GM19468 (cell line): ENCODE measurements around the gene TPPP2.
A peak's percentile ranks its signal among the peaks of the same experiment; 100 is the strongest.
"Not testable (repeated sequence)": the region's sequence is repeated elsewhere in the genome, so short reads cannot be mapped to it uniquely, and the experiment has no call there.

ENCODE experiments used
- ATAC-seq: cut with Tn5 transposase; IDR thresholded peaks from one replicate; pipeline ENCODE4 v1.9.1; 2021; ENCODE audit warnings: mild to moderate bottlenecking, moderate library complexity, moderate number of reproducible peaks; ENCODE audit not compliant: unreplicated experiment; ENCODE audit errors: extremely low read depth

Gene TPPP2

GRCh38 chr14:21029917-21030316, at the start of gene TPPP2:
TPPP2 (plus strand) TSS chr14:21030217; CDS start chr14:21030582, 365 bp downstream.
- no peak for ATAC-seq

- no peak for ATAC-seq
These were observed 49.1 kb upstream of the TPPP2 start for GRCh38 chr14:20980906-20981305.

GRCh38 chr14:20982646-20983369, 47.2 kb upstream of the TPPP2 start:
- ATAC-seq = no peak

- ATAC-seq = not testable (repeated sequence)
These were observed 44.4 kb upstream of the TPPP2 start for GRCh38 chr14:20985650-20986049.

GRCh38 chr14:20986811-20987210, 43.2 kb upstream of the TPPP2 start:
- no peak for ATAC-seq

- ATAC-seq = no peak
These were observed 41.1 kb upstream of the TPPP2 start for GRCh38 chr14:20988717-20989470.

GRCh38 chr14:20989471-20989786, 40.6 kb upstream of the TPPP2 start:
- ATAC-seq = no peak

- ATAC-seq = peak; percentile 92
These were observed 40.0 kb upstream of the TPPP2 start, which contains the start of gene METTL17 for GRCh38 chr14:20989787-20990600. METTL17 (plus strand) TSS chr14:20989980; CDS start chr14:20990003, 23 bp downstream.

- ATAC-seq = no peak
These were observed 33.5 kb upstream of the TPPP2 start for GRCh38 chr14:20996521-20996920.

- ATAC-seq = no peak
These were observed 32.9 kb upstream of the TPPP2 start for GRCh38 chr14:20997115-20997514.

GRCh38 chr14:20997564-20997963, 32.5 kb upstream of the TPPP2 start:
- ATAC-seq = no peak

DNA sequence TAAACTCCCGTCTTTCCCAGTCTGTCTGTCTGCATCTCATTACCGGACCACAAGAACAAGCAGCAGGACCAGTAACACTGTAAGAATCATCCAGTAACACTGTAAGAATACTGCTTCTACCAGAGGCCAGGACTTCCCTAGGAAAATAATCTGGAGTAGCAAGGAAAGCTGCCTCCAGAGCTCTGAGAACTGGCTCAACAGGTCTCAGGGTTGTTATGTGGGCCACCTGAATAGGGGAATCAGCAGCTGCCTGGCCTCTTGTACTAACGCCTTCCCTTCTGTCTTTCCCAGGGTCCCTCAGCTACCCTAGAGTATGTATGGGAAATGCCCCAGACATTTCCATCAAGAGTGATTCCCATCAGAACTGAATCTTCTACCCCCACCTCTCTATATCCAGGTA, 31.9 kb upstream of the TPPP2 start:
- ATAC-seq = no peak

- ATAC-seq = no peak
These were observed 31.2 kb upstream of the TPPP2 start, which contains the start of gene SLC39A2 for GRCh38 chr14:20998674-20999366. SLC39A2 (plus strand) TSS chr14:20999293; CDS start chr14:20999447, 154 bp downstream.

DNA sequence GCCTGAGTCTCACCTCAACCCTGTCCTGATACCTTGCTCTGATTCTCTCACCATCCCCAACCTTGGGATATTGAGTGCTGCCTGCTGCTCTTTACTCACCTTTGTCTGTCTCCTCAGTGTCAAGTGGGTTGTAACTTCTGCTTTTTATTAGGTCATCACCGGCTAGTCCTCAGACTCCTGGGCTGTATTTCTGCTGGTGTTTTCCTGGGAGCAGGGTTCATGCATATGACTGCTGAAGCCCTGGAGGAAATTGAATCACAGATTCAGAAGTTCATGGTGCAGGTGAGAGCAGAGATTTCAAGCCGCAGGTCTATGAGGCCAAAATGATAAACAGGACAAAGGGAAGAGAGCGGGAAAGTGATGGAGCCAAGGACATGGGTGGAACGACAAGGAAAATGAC, 30.4 kb upstream of the TPPP2 start:
- no peak for ATAC-seq

GRCh38 chr14:21001218-21001617, 28.8 kb upstream of the TPPP2 start:
- no peak for ATAC-seq

DNA sequence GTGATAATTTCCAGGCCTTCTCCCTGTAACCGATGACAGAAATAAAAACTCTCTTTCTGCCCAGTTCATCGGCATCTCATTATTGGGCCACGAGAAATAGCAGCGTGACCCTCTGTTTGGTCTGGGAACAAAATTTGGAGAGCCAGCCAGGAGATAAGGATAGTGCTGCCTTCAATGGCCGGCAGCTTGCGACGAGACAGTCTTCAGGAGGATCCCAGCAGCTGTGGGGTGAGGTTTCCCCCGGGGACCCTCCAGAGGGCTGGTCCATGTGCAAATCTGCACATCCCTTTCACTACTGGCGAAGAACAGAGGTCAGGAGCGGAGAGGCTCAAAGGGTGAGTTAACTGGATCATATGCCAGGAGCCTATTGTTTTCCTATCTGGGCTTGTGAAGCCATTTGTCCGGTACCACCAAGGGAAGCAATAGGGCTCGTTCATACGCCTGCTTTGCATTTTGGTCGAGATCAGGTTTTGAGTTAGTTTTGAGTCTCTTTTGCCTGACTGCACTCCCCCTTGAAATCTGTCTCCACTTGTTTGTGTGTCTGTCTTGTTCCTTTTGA, 26.1 kb upstream of the TPPP2 start:
- ATAC-seq = no peak

DNA sequence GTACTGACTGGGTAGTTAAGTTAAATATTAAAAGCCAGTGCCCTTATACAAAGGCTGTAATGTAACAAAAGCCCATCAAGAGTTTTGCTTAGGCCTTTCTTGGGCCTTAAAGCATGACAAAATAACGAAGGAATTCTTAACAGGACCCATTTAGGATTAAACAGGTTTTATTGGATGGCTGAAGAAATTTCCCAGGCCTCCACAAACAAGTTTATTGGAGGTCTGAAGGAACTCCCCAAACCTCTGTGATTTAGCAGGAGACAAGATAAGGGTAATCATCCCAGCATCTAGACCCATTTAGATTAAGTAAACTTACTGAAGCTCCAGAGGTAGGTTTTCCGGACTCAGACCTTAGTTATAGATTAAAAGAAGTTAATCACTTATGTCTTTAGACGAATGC, 20.3 kb upstream of the TPPP2 start:
- ATAC-seq = not testable (repeated sequence)

DNA sequence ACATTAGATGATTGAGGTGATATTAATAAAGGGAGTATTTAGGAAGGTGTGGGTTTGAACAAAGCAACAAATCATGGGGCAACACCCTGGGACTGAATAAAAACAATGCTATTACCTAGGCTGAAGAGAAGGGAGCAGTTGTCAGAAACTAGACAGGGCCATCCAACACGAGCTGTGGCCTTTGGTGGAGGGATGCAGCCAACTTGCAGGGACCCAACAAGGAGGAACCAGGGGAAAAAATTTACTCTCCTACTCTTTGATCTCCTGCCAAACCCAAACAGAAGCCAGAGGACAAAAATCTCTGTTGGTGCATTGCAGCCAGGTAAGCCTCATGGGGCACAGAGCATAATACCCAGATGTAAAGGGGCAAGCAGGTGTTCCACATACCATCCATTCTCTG, 18.9 kb upstream of the TPPP2 start:
- no peak for ATAC-seq

DNA sequence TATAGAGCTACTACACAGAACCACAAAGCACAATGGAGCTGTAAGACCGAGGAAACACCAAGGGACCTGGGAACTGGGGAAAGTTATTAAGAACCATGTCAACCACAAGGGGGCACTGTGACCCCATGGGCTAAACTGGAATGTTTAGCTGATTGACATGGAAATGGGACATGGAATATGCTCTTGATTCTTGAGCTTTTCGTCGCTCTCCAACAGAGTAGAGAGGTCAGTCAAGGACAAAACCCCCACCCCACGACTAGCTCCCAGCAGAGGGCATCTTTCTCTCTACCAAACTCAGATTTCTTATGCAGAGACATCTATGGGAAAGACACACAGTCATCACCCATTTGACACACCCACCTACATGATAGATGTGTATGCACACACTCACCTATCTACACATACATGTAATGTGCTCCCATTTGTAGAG, 15.2 kb upstream of the TPPP2 start:
- no peak for ATAC-seq

DNA sequence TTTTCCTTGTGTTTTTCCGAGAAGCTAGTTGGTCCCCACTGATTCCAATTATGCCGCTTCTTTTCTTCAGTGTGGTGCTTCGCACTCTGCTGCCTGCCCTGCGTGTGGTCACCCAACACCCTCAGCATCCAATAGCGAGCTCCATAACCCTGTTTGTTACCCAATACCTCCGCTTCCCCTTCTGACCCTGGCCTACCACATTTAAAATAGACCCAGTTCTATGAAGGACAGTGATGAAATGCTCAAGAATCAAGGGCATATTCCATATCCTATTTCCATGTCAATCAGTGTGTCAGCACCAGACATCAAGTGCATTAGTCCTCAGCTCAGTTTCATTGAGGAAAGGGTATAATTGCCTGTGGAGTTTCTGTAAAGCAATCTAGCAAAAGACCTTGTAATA, 14.7 kb upstream of the TPPP2 start:
- no peak for ATAC-seq
